GM21390 (cell line): ENCODE data around the gene STMN3.
"Not testable (repeated sequence)": the region's sequence is repeated elsewhere in the genome, so short reads cannot be mapped to it uniquely, and the experiment has no call there.

Source experiments
- ATAC-seq: cut with Tn5 transposase; IDR thresholded peaks from one replicate; pipeline ENCODE4 v1.9.1; 2021; ENCODE audit not compliant: unreplicated experiment

The STMN3 gene

GRCh38 chr20:63639093-63639975 lies 13.9 kb downstream of the STMN3 start:
- no peak for ATAC-seq

DNA sequence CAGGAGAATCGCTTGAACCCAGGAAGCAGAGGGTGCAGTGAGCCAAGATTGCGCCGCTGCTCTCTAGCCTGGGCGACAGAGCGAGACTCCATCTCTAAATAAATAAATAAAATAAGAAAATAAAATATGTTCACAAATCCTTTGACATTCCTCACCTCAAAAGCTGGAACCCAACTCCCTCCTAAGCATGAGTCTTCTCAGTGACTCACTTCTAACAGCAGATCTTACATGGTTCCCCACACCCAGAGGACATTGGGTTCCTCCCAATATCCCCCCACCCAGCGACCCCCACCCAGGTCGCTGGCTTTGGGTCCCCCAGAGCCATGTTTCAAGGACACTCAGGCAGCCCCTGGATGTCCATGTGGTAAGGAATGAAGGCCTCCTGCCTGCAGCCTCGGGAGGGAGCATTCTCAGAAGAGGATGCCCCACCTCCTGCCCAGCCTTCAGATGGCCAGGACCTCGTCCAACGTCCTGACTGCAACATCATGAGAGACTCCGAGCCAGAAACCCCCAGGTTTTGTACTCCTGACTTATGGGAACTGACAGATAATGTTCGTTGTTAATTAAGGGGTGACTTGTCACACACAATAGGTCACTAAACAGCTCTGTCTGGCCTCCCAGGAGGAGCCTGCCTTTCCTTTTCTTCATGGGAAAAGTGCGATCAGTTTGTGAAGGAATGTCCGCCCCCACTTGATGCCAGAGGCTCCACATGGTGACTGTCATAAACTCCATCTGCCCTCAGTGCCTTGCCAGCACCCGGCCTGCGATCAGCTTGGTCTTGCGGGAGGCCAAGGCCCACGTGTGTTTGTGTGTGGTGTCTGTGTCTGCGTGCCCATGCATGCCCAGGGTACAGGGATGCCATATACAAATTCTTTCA lies 16.2 kb downstream of the STMN3 start:
- ATAC-seq, result no peak

DNA sequence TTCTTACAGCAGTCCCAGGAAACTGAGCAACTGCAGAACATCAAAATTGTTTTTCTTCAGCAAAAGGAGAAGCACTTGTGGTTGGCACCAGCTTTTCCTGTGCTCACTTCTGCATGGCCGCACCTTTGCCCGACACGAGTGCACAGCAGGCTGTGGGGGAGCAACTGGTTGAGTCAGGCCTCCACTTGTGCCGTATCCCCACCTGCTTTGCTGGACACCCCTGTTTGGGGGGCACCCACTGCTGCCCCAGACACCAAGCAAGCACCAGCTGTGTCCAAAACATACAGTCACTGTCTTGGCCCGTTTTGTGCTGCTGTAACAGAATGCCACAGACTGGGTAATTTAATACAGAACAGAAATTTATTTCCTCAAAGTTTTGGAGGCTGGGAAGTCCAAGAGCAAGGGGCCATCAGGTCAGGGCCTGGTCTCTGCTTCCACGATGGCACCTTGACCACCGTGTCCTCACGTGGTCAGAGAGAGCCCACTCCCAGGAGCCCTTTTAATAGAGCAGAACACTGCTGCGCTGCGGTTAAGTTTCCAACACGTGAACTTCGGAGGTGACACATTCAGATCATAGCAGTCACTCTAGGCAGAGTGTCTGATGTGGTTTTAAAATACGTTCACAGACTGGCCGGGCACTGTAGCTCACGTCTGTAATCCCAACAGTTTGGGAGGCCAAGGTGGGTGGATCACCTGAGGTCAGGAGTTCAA lies 17.6 kb downstream of the STMN3 start:
- no peak for ATAC-seq

GRCh38 chr20:63633732-63634131 lies 19.5 kb downstream of the STMN3 start:
- ATAC-seq, result no peak

DNA sequence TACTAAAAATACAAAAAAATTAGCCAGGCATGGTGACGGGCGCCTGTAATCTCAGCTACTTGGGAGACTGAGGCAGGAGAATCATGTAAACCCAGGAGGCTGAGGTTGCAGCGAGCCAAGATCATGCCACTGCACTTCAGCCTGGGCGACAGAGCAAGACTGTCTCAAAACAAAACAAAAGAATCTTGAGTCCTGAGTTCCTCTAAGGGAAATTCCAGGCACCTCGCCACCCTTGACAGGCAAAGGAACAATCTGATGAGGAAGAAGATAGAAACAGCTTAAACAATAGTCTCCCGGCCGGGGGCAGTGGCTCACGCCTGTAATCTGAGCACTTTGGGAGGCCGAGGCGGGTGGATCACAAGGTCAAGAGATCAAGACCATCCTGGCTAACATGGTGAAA lies 21.8 kb downstream of the STMN3 start:
- ATAC-seq, result not testable (repeated sequence)

- ATAC-seq, result not testable (repeated sequence)
Measured at GRCh38 chr20:63630956-63631355, 22.3 kb downstream of the STMN3 start.

- no peak for ATAC-seq
Measured at GRCh38 chr20:63628246-63628975, 24.8 kb downstream of the STMN3 start.

DNA sequence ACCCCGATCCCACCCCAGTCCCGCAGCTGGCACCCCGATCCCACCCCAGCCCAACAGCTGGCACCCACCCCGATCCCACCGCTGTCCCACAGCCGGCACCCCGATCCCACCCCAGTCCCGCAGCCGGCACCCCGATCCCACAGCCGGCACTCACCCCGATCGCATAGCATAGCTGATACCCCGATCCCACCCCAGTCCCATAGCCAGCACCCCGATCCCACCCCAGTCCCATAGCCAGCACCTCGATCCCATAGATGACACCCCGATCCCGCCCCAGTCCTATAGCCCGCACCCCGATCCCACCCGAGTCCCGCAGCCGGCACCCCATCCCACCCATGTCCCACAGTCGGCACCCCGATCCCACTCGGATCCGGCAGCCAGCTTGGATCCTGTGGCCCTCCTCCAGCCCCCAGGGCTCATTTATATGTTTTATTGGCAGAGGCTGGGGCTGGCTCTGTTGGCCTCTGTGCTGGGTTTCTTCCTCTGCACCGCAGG lies 25.4 kb downstream of the STMN3 start:
- ATAC-seq, result no peak

GRCh38 chr20:63627129-63627750 lies 26.0 kb downstream of the STMN3 start:
- peak; percentile 56 for ATAC-seq

DNA sequence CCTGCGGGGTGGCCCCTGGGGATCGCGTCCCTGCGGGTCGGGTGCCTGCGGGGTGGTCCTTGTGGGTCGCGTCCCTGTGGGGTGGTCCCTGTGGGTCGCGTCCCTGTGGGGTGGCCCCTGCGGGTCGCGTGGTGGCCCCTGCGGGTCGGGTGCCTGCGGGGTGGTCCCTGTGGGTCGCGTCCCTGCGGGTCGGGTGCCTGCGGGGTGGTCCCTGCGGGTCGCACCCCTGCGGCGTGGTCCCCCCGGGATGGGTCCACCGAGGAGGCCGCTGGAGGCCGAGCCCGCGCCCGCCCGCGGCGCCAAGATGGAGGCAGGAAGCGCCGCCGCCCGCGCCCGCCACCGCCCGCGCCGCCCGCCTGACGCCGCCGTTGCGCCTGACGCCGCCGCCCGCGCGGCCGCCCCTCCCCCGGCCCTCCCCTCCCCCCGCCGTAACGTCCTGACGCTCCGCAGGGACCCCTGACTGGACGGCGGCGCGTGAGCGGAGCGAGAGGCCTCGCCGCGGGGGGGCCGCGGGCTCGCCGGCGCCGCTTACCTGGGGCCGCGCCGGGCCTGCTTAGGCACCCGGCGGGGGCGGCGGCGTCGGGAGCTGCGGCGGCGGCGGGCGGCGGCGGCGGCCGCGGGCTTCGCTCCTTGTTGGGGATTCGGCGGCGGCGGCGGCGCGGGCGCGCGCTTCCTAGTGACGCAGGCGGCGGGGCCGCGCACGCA lies 26.6 kb downstream of the STMN3 start, which contains the start of gene GMEB2:
Gene GMEB2 (minus strand): TSS at position 678 of the 705 bp plus-strand sequence. CDS start 7,704 bp downstream, outside the sequence.
- ATAC-seq, result peak; percentile 41

GRCh38 chr20:63625771-63626423 lies 27.3 kb downstream of the STMN3 start:
- ATAC-seq, result no peak

DNA sequence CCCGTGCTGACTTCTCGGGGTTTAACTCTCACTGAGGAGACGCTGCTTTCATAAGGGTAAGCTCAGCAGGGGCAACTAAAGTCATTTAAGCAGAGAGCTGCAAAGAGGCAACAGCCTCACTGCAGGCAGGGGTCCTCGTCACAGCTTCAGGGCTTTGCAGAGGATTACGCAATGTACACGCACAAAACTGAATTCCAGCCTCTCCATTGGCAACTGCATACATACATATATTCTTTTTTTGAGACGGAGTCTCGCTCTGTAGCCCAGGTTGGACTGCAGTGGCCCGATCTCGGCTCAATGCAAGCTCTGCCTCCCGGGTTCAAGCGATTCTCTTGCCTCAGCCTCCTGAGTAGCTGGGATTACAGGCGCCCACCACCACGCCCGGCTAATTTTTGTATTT lies 28.7 kb downstream of the STMN3 start:
- no peak for ATAC-seq

GRCh38 chr20:63622732-63623131 lies 30.5 kb downstream of the STMN3 start:
- ATAC-seq, result no peak

DNA sequence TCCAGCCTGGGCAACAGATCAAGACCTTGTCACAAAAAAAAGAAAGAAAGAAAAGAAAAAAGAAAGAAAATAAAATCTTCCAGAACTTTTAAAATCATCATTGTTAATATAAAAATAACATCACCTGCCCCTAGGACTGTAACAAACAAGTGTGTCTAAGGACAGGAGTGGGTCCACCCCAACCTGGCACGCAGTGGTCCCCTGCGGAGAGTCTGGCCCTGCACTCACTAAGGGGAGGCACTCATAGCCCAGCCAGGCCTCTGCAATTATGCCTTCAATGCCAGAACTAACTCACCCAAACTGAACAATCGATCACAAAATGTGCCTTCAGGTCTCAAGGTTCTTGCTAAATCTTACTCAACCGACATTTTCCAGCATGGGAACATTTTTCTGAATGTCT lies 31.1 kb downstream of the STMN3 start:
- no peak for ATAC-seq

- ATAC-seq, result no peak
Measured at GRCh38 chr20:63620991-63621390, 32.2 kb downstream of the STMN3 start.

DNA sequence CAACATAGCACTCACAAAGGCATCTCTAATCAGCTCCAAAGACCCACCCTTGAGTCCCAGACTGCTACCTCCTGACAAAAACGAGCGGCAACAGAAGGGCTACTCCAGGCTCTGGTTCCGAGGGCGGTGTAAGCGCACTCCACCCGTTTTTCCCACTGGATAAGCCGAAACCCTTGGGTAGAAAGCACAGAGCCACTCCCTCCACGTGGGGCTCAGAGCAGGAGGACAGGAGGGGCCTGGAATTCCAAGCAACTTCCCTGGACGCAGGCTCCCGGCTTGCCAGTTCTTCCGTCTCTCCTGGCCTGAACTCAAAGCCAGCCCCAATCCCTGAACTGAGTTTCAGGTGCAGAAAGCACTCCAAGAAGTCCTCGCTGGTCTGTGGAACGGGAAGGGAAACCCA lies 33.7 kb downstream of the STMN3 start:
- no peak for ATAC-seq

DNA sequence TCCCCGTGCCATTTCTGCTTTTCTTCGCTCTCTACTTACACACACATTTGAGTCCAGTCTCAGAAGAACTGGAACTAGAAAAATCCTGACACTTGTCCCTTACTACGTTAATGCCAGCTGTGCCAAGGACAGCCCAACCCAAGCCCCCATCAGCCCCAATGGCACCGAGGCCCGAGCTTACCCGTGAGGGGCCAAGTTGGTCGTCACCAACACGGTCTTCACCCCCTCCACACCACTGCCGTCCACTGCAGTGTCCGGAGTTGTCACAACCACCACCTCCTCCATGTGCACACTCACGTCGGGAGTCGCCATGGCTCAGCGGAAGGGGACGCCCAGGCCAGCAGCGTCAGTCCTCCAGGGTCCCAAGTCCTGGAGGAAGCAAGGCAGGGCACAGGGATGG lies 34.1 kb downstream of the STMN3 start:
- ATAC-seq, result no peak

DNA sequence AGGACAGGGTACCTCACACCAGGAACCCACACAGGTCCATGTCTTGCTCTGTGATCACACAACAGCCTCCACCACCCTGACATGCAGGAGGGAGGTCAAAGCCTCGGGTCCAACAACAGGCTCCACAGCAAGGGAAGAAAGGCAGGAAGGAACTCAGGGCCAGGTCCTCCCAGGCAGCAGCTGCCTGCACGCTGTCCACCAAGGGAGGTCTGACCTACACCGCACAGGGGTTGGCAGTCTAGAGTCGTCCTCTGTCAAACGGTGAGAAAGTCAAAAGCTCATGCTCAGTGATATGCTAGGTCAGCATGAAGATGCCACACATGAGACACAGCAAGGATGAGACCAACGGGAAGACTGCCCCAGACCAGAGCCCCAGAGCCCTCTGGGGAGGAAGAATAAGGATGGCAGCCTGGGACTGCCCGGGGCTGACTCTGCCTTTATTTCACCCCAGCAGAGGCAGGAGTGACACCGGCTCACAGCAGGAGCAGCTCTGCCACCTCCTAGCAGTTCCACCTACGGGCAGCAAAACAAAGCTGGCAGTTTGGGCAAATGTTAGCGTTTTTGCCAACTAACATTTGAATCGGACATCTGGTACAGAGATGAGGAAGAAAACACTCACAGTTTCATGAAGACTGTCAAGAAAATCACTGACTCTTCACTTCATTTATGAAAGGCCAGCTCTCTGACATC lies 34.8 kb downstream of the STMN3 start:
- no peak for ATAC-seq
